Erythroblast (primary cell): ENCODE data around the gene HIP1.

Source experiments
- GATA1 ChIP-seq: IDR thresholded peaks from 2 replicates; pipeline ENCODE4 v1.6.1; 2011; ENCODE audit warnings: low read depth, mild to moderate bottlenecking, control low read depth, low read length, moderate library complexity
- POLR2A ChIP-seq: IDR thresholded peaks from 2 replicates; pipeline ENCODE4 v1.6.1; 2011; ENCODE audit warnings: mild to moderate bottlenecking, low read length

DNA sequence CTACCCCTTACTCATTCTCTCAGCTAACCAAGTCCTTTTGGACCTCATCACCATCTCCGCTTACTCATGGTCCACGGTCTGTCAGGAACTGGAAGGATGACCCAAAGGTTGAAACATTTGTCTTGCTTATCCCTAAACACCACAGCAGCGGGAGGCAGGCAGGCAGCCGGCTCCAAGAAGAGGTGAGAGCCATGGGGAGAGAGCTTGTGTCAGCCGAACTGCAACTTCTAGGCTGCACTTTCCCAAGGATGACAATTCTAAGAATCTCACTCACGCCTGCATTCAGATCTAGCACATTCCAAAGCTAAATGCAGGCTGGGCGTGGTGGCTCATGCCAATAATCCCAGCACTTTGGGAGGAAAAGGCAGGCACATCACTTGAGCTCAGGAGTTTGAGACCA lies 160.7 kb downstream of the HIP1 start:
- TF ChIP-seq POLR2A (no peak), GATA1 (no peak)
